GM18861 (cell line): ENCODE results near the gene CYTH2.
"Not testable (repeated sequence)": the region's sequence is repeated elsewhere in the genome, so short reads cannot be mapped to it uniquely, and the experiment has no call there.

ENCODE experiments used
- ATAC-seq: cut with Tn5 transposase; IDR thresholded peaks from one replicate; pipeline ENCODE4 v1.9.1; 2021; ENCODE audit not compliant: unreplicated experiment

CYTH2 gene

GRCh38 chr19:48510421-48511268 lies 41.5 kb downstream of the CYTH2 start:
- no peak for ATAC-seq

- no peak for ATAC-seq
Observed at GRCh38 chr19:48511321-48511731, 42.2 kb downstream of the CYTH2 start.

GRCh38 chr19:48511800-48512503 lies 42.8 kb downstream of the CYTH2 start, which contains the start of gene LMTK3:
TSS of gene LMTK3 (minus strand) at chr19:48511835. CDS start at chr19:48511576, 259 bp downstream.
- ATAC-seq, result no peak

GRCh38 chr19:48512504-48513288 lies 43.5 kb downstream of the CYTH2 start:
- ATAC-seq, result no peak

GRCh38 chr19:48513289-48514122 lies 44.3 kb downstream of the CYTH2 start:
- no peak for ATAC-seq

GRCh38 chr19:48514123-48514458 lies 44.9 kb downstream of the CYTH2 start:
- no peak for ATAC-seq

- no peak for ATAC-seq
Observed at GRCh38 chr19:48516536-48516935, 47.4 kb downstream of the CYTH2 start.

- no peak for ATAC-seq
Observed at GRCh38 chr19:48518207-48518606, 49.0 kb downstream of the CYTH2 start.

- ATAC-seq, result not testable (repeated sequence)
Observed at GRCh38 chr19:48519426-48519825, 50.3 kb downstream of the CYTH2 start.

- ATAC-seq, result no peak
Observed at GRCh38 chr19:48520134-48520533, 51.0 kb downstream of the CYTH2 start.

- ATAC-seq, result no peak
Observed at GRCh38 chr19:48524221-48524620, 55.1 kb downstream of the CYTH2 start.

GRCh38 chr19:48524732-48525131 lies 55.6 kb downstream of the CYTH2 start:
- no peak for ATAC-seq

GRCh38 chr19:48529156-48529555 lies 60.0 kb downstream of the CYTH2 start:
- ATAC-seq, result no peak

GRCh38 chr19:48530066-48530720 lies 61.0 kb downstream of the CYTH2 start:
- ATAC-seq, result no peak

- ATAC-seq, result no peak
Observed at GRCh38 chr19:48530770-48531169, 61.6 kb downstream of the CYTH2 start.
